Astrocyte (in vitro differentiated cells and primary cell): Measurements from ENCODE around the gene ULBP3.

ENCODE experiments used
- CTCF ChIP-seq: IDR thresholded peaks from 2 replicates; pipeline ENCODE4 v1.5.1; 2011; ENCODE audit warnings: low read depth, mild to moderate bottlenecking, inconsistent platforms, low read length, moderate library complexity; ENCODE audit not compliant: insufficient read depth
- EZH2 ChIP-seq: IDR thresholded peaks from 2 replicates; pipeline ENCODE4 v1.6.1; 2012; ENCODE audit warnings: mild to moderate bottlenecking, low read length, inconsistent platforms; ENCODE audit not compliant: insufficient read depth

- TF ChIP-seq EZH2 (no peak), CTCF (no peak)
Observed at GRCh38 chr6:150100745-150101144, 31.8 kb upstream of the ULBP3 start.
